Stimulated activated CD4-positive, alpha-beta T cell treated with anti-CD3 and anti-CD28 coated beads, Interleukin-4, amount 100 ng/mL, for 24 hours (primary cell): ENCODE measurements around the gene ZNF583.
A peak's percentile ranks its signal among the peaks of the same experiment; 100 is the strongest.

Source experiments
- DNase-seq: peaks from one replicate; pipeline ENCODE4 v3.0.0-alpha.2; 2020

ZNF583 gene

DNA sequence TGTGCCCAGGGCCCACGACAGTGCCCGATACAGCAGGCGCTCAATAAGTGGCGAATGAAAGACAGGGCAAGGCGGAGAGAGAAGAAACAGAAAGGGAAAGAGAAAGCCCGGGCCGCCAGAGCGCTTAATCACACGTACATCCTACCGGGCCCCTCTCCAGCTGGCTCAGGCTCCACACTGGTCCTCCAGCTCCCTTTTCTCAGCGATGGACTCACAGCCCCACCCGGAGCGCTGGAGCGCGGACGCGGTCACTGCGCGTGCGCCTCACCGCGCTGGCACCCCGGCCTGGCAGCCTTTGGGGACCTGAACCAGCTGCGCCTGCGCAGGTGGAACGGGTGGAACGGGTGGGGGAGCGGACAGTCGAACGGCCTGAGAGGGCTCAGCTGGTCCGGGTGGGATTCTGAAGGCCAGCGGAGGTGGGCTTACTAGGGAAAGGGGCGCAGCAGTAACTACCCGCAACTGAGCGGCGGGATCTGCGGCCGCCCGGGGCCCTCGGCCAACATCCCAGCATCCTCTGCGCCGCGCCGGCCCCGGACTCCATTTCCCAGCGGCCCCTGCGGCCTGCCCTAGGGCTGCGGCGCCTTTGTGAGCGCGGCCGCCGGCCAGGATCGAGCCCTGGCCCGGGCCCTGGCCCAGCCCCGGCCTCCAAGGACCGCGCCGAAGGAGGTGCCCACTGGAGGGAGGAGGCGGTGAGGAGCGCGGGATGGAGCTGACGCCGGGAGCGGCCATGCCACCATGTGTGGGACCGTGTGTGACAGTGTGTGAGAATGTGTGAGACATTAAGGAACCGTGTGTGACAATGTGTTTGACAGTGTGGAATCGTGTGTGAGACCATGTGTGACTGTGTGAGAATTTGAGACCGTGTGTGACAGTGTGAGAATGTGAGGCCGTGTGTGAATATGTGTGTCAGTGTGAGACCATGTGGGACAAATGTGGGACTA is at the start of gene ZNF583:
TSS of gene ZNF583 (plus strand) at position 569 of the 941 bp plus-strand sequence. CDS start 2,783 bp downstream, outside the sequence.
- peak; percentile 91 for DNase-seq

DNA sequence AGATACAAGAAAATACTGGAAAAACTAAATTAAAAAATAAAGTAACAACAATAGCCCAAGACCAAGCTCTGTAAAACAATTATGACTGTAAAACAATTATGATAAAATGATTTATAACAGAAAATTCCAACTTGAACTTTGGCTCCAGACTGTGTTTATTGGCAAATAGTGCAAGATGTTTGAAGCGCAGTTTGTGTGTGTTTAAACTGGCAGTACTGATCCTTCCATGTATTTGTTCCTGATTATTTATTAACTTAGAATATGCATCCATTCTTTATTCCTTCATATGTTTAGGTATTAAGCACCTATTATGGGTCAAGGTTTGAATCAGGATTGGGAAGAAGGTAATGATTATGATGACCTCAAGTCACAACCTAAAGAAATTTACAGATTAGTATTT is 48.6 kb upstream of the ZNF583 start:
- no peak for DNase-seq

DNA sequence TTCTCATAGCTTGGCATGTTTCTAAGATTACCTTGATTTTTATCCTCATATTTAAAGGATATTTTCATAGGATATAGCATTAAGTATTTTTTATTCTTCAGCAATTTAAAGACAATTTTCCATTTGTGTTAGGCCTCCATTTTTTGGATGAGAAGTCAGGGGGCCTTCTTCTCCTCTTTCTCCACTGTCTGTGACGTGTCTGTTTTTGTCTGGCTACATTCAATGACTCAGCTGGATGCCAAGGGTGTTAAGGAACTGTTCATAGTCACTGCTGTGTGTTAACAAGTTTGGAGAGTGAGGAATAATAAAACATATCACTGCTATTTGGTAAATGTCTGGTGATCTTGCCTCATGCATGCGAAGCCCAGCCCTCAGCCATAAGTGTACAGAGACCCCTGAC is 47.2 kb upstream of the ZNF583 start:
- no peak for DNase-seq

DNA sequence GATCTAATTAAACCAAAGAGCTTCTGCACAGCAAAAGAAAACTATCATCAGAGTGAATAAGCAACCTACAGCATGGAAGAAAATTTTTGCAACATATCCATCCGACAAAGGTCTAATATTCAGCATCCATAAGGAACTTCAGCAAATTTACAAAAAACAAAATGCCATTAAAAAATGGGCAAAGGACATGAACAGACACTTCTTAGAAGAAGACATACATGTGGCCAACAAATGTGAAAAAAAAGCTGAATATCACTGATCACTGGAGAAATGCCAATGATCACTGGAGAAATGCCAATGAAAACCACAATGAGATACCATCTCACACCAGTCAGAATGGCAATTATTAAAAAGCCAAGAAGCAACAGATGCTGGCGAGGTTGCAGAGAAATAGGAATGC is 43.3 kb upstream of the ZNF583 start:
- DNase-seq: no peak

DNA sequence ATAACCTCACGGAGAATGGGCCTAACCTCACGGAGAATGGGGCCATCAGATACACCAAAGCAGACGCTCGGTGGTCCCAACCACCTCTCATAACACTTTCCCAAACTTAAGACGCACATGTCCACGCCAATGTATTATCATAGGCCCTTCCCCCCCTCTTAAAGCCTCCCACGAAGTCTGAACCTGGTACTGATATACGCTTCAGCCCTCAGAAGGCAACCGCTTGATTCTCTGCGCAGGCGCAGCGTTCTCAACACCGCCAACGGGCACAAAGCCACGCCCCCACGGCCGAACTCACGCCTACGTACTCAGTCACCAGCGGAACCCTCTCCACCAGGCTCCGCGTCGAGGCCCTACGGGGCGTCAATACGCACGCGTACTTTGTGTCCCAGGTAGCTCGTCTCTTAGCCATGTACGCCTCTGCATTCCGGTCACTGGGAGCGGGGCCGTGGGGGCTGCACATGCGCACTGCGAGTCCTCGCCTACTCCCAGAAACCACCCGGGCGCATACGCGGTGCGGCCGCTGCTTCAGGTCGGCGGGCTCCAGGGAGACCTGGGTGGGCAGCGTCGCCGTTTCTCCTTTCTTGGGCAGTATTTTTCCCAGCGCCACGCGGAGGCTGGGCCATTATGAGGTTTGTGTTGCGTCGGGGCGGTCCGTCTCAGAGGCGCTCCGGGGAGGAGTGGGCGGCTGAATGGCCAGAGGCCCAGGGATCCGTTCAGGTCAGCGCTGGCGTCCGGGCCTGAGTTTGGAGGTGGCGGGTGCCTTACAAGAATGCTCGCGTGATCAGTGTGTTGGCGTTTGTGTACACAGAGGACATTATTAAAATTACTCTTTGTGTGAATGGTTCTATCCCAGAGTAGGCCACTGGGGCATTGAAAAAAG is 36.1 kb upstream of the ZNF583 start:
- peak; percentile 77 for DNase-seq

DNA sequence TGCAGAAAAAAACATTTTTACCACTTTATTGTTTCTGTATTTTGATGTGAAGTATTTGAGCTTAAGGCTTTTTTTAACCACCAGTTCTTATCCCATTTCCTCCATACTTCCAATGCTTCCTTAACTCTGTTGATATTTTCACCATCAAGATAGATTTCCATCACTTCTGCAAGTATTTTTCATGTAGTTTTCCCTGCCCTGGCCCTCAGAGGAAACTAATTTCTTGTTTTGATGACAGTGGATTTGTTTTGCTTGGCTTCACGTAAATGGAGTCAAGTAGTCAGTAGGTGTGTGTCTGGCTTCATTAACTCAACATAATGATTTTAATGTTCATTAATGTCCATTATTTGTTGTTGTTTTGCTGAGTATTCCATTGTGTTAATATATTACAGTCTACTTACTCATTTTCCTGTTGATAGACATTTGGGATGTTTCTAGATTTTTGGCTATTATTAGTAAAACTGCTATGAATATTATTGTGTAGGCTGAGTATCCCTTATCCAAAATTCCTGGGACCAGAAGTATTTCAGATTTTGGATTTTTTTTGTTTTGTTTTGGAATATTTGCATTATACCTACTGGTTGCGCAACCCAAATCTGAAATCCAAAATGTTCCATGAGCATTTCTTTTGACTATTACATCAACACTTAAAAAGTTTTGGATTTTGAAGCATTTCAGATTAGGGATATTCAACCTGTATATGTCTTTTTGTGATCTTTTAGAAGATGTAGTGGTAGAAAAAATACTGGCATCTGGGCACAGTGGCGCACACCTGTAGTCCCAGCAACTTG is 34.1 kb upstream of the ZNF583 start:
- no peak for DNase-seq

DNA sequence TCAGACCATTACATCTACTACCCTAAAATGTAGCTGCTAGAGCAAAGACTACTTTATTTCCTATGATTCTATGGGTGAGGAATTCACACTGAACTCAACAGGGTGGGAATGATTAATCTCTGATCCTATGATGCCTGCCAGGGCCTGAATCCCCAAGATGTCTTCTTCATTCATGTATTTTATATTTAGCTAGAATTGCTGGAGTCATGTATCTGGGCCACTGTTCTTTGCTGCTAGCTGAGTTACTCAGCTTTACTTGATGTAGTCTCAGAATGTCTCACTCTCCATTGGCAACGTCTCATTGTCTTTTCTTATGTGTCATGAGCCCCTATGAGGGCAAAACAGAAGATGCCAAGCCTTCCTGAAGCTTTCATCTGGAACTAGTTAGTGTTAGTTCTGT is 31.9 kb upstream of the ZNF583 start:
- DNase-seq: no peak

DNA sequence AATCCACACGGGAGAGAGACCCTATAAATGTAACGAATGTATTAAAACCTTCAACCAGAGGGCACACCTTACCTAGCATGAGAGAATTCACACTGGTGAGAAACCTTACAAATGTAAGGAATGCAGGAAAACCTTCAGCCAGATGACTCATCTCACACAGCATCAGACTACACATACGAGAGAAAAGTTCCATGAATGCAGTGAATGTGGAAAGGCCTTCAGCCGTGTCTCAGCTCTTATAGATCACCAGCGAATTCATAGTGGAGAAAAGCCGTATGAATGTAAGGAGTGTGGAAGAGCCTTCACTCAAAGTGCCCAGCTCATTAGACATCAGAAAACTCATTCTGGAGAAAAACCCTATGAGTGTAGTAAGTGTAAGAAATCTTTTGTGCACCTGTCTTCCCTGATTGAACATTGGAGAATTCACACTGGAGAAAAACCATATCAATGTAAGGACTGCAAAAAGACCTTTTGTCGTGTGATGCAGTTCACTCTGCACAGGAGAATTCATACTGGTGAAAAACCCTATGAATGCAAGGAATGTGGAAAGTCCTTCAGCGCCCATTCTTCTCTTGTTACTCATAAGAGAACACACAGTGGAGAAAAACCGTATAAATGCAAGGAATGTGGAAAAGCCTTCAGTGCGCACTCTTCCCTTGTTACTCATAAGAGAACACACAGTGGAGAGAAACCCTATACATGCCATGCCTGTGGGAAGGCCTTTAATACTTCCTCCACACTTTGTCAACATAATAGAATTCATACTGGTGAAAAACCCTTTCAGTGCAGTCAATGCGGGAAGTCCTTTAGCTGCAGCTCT is 26.8 kb upstream of the ZNF583 start:
- DNase-seq: no peak

DNA sequence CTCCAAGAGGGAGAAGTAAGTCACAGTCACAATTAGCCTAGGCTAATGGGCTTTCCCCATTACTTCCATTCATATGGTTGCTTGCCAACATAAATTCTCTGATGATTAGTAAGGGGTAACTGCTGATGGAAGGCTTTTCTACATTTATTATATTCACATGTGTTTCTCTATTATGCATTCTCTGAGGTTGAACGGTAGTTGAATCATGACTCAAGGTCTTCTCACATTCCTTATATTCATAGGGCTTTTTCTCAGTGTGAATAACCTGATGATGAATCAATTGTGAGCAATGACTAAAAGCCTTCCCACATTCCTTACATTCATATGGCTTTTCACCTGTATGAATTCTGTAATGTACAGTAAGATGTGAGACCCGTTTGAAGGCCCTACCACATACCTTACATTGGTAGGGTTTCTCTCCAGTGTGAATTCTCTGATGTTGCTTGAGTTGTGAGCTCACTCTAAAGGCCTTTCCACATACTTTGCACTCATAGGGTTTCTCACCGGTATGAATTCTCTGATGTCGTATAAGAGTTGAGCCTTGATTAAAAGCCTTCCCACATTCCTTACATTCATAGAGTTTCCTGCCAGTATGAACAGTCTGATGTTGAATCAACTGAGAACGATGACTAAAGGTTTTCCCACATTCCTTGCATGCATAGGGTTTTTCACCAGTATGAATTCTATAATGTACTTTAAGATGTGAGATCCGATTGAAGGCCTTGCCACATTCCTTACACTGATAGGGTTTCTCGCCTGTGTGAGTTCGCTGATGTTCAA is 20.1 kb upstream of the ZNF583 start:
- DNase-seq: no peak

DNA sequence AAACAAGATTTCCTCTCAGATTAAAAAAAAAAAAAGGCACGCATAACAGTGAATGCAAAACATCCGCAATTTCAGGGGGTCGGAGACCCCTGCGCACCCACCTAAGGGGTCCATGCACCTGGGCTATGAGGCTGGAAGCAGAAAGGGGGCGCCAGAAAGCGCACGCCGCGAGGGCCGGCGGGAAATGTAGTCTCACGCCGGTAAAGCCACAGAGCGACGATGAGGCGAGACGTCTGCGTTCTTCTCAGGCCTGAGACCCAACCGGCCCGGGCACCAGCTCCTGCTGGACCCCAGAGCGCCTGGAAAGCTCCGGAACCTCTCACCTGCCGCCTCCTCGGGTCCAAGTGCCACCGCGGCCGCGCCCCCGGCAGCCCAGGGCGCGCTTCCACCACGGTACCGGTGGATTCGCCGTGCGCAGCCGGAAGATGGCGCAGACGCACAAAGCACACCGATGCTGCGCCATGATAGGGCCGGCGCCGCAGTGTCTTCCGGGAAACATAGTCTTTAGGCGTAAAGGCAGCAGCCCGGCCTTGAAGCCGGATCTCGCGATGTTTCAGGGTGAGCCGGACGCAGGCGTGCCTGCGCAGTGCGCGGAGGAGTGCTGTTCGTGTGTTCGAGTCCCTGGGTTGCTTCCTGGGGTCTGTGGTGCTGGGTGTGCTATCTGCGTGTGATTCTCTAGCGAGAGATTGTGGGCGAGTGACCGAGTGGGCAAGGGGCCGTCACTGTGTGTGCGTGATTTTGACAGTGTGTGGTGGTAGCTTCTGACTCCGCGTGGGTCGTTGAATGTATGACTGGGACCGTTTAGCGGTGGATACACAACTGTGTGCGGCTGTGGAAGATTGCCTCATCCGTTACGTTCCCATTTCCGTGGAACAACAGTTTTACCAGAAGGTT is 10.8 kb upstream of the ZNF583 start, which contains the start of gene ZNF582:
TSS of gene ZNF582 (minus strand) at position 416 of the 894 bp plus-strand sequence. CDS start 1,782 bp downstream, outside the sequence.
- DNase-seq: peak; percentile 93

DNA sequence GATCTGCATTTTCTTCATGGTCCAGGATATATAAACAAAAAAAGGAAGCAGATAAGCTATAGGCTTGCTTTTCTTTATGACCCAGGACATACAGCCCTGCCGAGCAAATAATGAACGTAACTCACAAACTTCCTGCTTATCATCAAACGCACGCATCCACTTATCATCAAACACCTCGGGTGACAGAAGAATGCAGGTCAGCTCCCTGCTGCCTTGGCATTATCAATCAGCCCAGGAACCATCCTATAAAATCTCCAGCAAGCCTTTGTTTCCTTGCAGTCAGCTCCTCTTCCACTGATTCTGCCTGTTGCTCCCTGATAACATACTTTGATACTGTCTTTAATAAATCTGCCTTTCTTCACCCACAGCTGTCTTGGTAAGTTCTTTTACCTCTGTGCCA is 5.3 kb upstream of the ZNF583 start:
- DNase-seq: no peak

DNA sequence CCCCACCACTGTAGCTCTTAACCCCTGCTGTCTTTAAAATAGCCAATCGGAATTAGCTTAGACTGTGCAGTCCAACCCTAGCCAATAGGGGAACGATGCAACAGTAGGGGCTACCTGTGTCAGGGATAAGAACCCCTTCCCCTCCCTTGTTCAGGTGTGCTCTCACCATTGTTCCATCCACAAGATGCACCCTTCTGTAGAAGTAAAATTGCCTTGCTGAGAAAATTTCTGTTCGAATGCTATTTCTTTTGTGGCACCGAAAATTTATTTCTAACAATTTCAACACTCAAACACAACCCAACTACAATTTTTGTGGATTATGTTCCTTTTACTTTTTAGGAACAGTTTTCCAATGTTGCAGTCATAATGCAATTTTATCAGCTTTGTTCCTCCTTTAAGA is 3.6 kb upstream of the ZNF583 start:
- no peak for DNase-seq

DNA sequence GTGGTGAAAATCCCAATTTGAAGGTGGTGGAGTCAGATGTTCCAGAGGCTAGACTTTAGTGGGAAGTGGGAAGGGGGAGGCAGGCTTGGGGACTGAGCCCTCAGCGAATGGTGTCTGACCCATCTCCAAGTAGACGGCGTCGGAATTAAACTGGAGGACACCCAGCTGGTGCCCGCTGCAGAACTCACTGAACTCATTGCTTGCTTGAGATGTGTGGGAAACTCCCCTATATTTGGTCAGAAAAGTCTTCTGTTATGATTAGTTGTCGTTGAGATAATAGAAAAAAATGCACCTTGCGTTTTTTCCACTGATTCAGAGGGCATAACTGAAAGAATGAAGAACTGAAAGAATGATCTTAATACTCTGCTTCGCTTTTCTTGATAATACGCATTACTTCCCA is 871 bp upstream of the ZNF583 start:
- DNase-seq: peak; percentile 38

DNA sequence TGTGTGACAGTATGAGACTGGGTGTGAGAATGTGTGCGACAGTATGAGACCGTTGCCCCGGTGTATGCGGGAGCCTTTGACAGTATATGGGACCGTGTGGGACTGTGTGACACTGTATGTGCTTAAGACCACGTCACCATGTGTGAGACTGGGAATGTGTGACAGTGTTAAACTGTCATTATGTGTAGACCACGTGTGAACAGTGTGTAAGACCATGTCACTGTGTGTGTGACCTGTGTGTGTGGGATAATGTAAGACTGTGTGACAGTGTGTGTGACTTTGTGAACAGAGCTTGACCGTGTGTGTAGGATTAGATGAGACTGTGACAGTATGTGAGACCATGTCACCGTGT is 549 bp downstream of the ZNF583 start:
- DNase-seq: no peak

DNA sequence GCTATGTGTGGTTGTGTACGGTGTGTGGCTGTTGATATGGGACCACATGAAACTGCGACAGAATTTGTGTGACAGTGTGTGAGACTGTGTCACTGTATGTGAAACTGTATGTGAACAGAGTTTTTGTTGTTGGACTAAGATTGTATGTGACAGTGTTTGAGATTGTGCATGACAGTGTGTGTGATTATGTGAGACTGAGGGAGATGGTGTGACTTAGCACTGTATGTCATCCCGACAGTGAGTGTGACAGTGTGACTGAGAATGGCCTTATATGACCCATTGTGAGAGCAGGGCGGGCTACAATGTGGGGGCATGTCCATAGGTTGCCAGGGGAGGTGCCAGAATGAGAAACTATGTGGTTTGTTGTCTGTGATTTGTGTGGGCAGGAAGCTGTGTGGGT is 930 bp downstream of the ZNF583 start:
- no peak for DNase-seq

DNA sequence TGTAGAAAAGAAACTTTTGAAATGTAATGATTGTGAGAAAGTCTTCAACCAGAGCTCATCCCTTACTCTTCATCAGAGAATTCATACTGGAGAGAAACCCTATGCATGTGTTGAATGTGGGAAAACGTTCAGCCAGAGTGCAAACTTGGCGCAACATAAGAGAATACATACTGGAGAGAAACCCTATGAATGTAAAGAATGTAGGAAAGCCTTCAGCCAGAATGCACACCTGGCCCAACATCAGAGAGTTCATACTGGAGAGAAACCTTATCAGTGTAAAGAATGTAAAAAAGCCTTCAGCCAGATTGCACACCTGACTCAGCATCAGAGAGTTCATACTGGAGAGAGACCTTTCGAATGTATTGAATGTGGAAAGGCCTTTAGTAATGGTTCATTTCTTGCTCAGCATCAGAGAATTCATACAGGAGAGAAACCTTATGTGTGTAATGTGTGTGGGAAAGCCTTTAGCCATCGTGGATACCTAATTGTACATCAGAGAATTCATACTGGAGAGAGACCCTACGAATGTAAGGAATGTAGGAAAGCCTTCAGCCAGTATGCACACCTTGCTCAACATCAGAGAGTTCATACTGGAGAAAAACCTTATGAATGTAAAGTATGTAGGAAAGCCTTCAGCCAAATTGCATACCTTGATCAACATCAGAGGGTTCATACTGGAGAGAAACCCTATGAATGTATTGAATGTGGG is 19.3 kb downstream of the ZNF583 start:
- DNase-seq: no peak

DNA sequence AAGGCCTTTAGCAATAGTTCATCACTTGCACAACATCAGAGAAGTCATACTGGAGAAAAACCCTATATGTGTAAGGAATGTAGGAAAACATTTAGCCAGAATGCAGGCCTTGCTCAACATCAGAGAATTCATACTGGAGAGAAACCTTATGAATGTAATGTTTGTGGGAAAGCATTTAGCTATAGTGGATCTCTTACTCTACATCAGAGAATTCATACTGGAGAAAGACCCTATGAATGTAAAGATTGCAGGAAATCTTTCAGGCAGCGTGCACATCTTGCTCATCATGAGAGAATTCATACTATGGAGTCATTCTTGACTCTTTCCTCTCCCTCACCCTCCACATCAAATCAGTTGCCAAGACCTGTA is 19.8 kb downstream of the ZNF583 start:
- DNase-seq: no peak

DNA sequence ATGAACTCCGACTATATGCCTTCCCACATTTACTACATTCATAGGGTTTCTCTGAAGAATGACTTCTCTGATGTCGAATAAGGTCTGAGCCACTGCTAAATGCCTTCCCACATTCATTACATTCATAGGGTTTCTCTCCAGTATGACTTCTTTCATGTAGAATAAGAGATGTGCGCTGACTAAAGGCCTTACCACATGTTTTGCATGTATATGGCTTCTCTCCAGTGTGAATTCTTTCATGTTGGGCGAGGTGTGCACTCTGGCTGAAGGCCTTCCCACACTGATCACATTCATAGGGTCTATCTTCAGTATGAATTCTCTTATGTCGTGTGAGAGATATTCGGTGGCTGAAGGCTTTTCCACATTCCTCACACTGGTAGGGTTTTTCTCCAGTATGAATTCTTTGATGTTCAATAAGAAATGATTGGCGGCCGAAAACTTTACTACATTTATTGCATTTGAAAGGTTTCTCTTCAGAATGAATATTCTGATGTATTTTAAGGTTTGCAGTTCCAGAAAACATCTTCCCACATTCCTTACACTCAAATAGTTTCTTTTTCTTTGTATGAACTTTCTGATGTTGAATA is 37.2 kb downstream of the ZNF583 start:
- DNase-seq: no peak

DNA sequence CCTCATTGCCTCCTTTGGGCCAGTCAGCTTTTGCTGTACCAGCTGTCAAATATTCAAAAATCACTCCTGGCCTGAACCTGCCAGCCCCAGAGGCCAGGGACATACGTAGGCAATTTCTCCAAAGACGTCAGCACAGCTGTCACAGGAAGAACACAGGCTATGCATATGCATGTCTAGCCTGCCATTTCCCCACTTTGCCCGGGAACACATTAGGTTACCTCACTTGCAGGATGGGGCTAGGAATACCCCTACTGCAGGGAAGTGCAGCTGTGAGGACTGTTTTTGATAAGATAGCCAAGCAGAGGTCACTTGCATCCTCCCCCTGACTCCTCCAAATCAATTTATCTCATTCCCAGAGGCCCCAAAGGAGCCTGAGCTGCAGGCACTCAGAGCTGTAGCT is 70.2 kb downstream of the ZNF583 start:
- DNase-seq: no peak
